ENCODE measurements around the gene CSNK2B.

Gene CSNK2B

GRCh38 chr6:31691078-31691463 is 25.2 kb downstream of the CSNK2B start:
- H3K27ac ChIP-seq: no peak overlapping the region
- H3K4me3 ChIP-seq: no peak overlapping the region
- TF ChIP-seq CTCF (IDR thresholded peaks at IDR 0.05): no peak
- DNase-seq (ENCODE audit: low spot score): no peak

GRCh38 chr6:31691564-31692108 is 25.8 kb downstream of the CSNK2B start:
- no peak for DNase-seq (ENCODE audit: low spot score)
- no peak for TF ChIP-seq CTCF (IDR thresholded peaks at IDR 0.05)
- H3K4me3 ChIP-seq: no peak overlapping the region
- H3K27ac ChIP-seq: no peak overlapping the region

GRCh38 chr6:31692353-31692752 is 26.5 kb downstream of the CSNK2B start:
- Histone ChIP-seq H3K4me3 (no peak overlapping the region), H3K27ac (no peak overlapping the region)
- no peak for TF ChIP-seq CTCF (IDR thresholded peaks at IDR 0.05)
- no peak for DNase-seq (ENCODE audit: low spot score)

GRCh38 chr6:31692886-31693285 is 27.0 kb downstream of the CSNK2B start:
- Histone ChIP-seq H3K4me3 (no peak overlapping the region), H3K27ac (no peak overlapping the region)
- no peak for TF ChIP-seq CTCF (IDR thresholded peaks at IDR 0.05)
- DNase-seq (ENCODE audit: low spot score): no peak

- no peak for DNase-seq (ENCODE audit: low spot score)
- H3K27ac ChIP-seq: no peak overlapping the region
- no peak overlapping the region for H3K4me3 ChIP-seq
- TF ChIP-seq CTCF (IDR thresholded peaks at IDR 0.05): no peak
These were observed 27.7 kb downstream of the CSNK2B start for GRCh38 chr6:31693535-31693934.

- DNase-seq (ENCODE audit: low spot score): no peak
- Histone ChIP-seq H3K27ac (no peak overlapping the region), H3K4me3 (no peak overlapping the region)
- no peak for TF ChIP-seq CTCF (IDR thresholded peaks at IDR 0.05)
These were observed 31.7 kb downstream of the CSNK2B start for GRCh38 chr6:31697555-31697954.

- Histone ChIP-seq H3K4me3 (peak overlapping the region; percentile 95), H3K27ac (no peak overlapping the region)
- DNase-seq (ENCODE audit: low spot score): no peak
- TF ChIP-seq CTCF (IDR thresholded peaks at IDR 0.05): no peak
These were observed 35.0 kb downstream of the CSNK2B start for GRCh38 chr6:31700740-31701401.
